ENCODE results near the gene HTR4.

The HTR4 gene

DNA sequence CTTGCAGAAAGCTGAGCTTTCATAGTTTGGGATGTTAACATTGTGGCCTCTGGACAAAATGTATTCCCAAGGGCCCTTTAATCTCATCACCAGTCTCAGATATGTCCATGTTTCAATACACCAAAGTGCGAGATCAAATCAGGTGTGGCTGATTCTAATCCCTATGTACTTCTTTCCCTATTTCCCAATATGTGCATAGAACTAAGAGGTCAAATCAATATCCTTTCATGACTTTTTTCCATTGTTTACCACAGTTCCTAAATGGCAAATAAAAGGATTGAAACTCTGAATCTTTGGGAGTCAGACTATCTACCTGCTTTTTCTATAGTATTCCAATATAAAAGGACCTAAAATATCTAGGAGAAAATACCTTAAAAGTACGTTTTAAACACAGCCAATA, 165.6 kb downstream of the HTR4 start:
- Histone ChIP-seq H3K4me3 (ENCODE audit: low read length in 2 of 2) (no peak overlapping the region), H3K27me3 (ENCODE audit: control insufficient read depth in 2 of 2, insufficient read depth in 2 of 2, low read length in 2 of 2) (peaks cover 0 to 2% of the 10 kb centered on the region in 2 donors), H3K9me3 (ENCODE audit: control insufficient read depth in 2 of 2, low read length in 2 of 2) (no peaks in the 10 kb centered on the region), H3K9ac (ENCODE audit: low read depth in 1 of 2, low read length in 2 of 2) (no peak overlapping the region), H3K4me1 (ENCODE audit: control insufficient read depth in 2 of 2, insufficient read depth in 2 of 2, low read length in 2 of 2) (no peaks in the 10 kb centered on the region), H3K27ac (ENCODE audit: low read depth in 2 of 2, low read length in 2 of 2) (no peak overlapping the region), H3K36me3 (ENCODE audit: control insufficient read depth in 2 of 2, insufficient read depth in 2 of 2, low read length in 2 of 2) (no peaks in the 10 kb centered on the region)

DNA sequence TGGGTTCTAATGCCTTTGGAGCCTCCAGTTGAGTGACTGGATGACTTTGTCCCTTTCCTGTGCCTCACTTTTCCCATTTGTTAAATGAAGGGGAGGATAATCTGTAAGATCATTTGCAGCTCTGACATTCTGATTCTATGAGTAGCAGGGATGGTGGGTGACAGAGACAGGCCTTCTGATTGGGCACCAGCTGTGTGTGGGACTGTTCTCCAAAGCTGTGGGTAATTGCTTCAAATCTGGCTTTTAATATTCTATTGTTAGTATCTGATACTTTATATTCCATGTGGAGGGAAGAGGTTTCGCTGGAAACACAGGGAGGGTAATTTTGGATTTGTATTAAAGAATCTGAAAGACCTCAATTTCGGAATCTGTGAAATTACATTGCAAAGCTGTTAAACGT, 167.9 kb downstream of the HTR4 start:
- Histone ChIP-seq H3K4me1 (ENCODE audit: control insufficient read depth in 2 of 2, insufficient read depth in 2 of 2, low read length in 2 of 2) (no peaks in the 10 kb centered on the region), H3K9ac (ENCODE audit: low read depth in 1 of 2, low read length in 2 of 2) (no peak overlapping the region), H3K36me3 (ENCODE audit: control insufficient read depth in 2 of 2, insufficient read depth in 2 of 2, low read length in 2 of 2) (no peaks in the 10 kb centered on the region), H3K27ac (ENCODE audit: low read depth in 2 of 2, low read length in 2 of 2) (no peak overlapping the region), H3K27me3 (ENCODE audit: control insufficient read depth in 2 of 2, insufficient read depth in 2 of 2, low read length in 2 of 2) (peaks cover 0 to 2% of the 10 kb centered on the region in 2 donors), H3K4me3 (ENCODE audit: low read length in 2 of 2) (no peak overlapping the region), H3K9me3 (ENCODE audit: control insufficient read depth in 2 of 2, low read length in 2 of 2) (no peaks in the 10 kb centered on the region)

GRCh38 chr5:148484651-148485050, 169.7 kb downstream of the HTR4 start:
- peaks cover 0 to 2% of the 10 kb centered on the region in 2 donors for H3K27me3 ChIP-seq (ENCODE audit: control insufficient read depth in 2 of 2, insufficient read depth in 2 of 2, low read length in 2 of 2)
- no peaks in the 10 kb centered on the region for H3K4me1 ChIP-seq (ENCODE audit: control insufficient read depth in 2 of 2, insufficient read depth in 2 of 2, low read length in 2 of 2)
- H3K4me3 ChIP-seq (ENCODE audit: low read length in 2 of 2), result no peak overlapping the region
- no peaks in the 10 kb centered on the region for H3K36me3 ChIP-seq (ENCODE audit: control insufficient read depth in 2 of 2, insufficient read depth in 2 of 2, low read length in 2 of 2)
- H3K9ac ChIP-seq (ENCODE audit: low read depth in 1 of 2, low read length in 2 of 2), result no peak overlapping the region
- H3K9me3 ChIP-seq (ENCODE audit: control insufficient read depth in 2 of 2, low read length in 2 of 2), result no peaks in the 10 kb centered on the region
- H3K27ac ChIP-seq (ENCODE audit: low read depth in 2 of 2, low read length in 2 of 2), result no peak overlapping the region

DNA sequence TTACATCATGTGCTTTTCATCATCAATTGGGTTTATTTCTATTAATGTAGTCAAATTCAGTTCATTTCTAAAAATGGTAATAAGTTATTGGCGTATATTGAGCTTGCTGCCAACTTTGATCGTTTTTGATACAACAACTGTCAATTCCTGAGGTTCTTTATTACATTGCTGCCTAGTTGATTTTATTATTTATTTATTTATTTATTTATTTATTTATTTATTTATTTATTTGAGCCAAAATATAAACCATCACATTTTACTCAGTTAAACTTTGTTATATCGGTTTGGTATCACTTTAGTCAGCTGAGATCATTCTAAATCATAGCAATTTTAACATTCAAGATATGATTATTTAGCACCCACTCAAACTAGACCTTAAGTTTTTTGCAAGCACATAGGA, 170.6 kb downstream of the HTR4 start:
- H3K27ac ChIP-seq (ENCODE audit: low read depth in 2 of 2, low read length in 2 of 2), result no peak overlapping the region
- no peaks in the 10 kb centered on the region for H3K36me3 ChIP-seq (ENCODE audit: control insufficient read depth in 2 of 2, insufficient read depth in 2 of 2, low read length in 2 of 2)
- H3K9me3 ChIP-seq (ENCODE audit: control insufficient read depth in 2 of 2, low read length in 2 of 2), result no peaks in the 10 kb centered on the region
- H3K4me1 ChIP-seq (ENCODE audit: control insufficient read depth in 2 of 2, insufficient read depth in 2 of 2, low read length in 2 of 2), result no peaks in the 10 kb centered on the region
- no peaks in the 10 kb centered on the region for H3K27me3 ChIP-seq (ENCODE audit: control insufficient read depth in 2 of 2, insufficient read depth in 2 of 2, low read length in 2 of 2)
- H3K4me3 ChIP-seq (ENCODE audit: low read length in 2 of 2), result no peak overlapping the region
- H3K9ac ChIP-seq (ENCODE audit: low read depth in 1 of 2, low read length in 2 of 2), result no peak overlapping the region

GRCh38 chr5:148482697-148483462, 171.4 kb downstream of the HTR4 start:
- H3K27me3 ChIP-seq (ENCODE audit: control insufficient read depth in 2 of 2, insufficient read depth in 2 of 2, low read length in 2 of 2), result no peaks in the 10 kb centered on the region
- no peak overlapping the region for H3K27ac ChIP-seq (ENCODE audit: low read depth in 2 of 2, low read length in 2 of 2)
- H3K4me1 ChIP-seq (ENCODE audit: control insufficient read depth in 2 of 2, insufficient read depth in 2 of 2, low read length in 2 of 2), result no peaks in the 10 kb centered on the region
- no peaks in the 10 kb centered on the region for H3K9me3 ChIP-seq (ENCODE audit: control insufficient read depth in 2 of 2, low read length in 2 of 2)
- no peaks in the 10 kb centered on the region for H3K36me3 ChIP-seq (ENCODE audit: control insufficient read depth in 2 of 2, insufficient read depth in 2 of 2, low read length in 2 of 2)
- H3K9ac ChIP-seq (ENCODE audit: low read depth in 1 of 2, low read length in 2 of 2), result no peak overlapping the region
- no peak overlapping the region for H3K4me3 ChIP-seq (ENCODE audit: low read length in 2 of 2)

- Histone ChIP-seq H3K4me1 (ENCODE audit: control insufficient read depth in 2 of 2, insufficient read depth in 2 of 2, low read length in 2 of 2) (no peaks in the 10 kb centered on the region), H3K27me3 (ENCODE audit: control insufficient read depth in 2 of 2, insufficient read depth in 2 of 2, low read length in 2 of 2) (no peaks in the 10 kb centered on the region), H3K9ac (ENCODE audit: low read depth in 1 of 2, low read length in 2 of 2) (no peak overlapping the region), H3K36me3 (ENCODE audit: control insufficient read depth in 2 of 2, insufficient read depth in 2 of 2, low read length in 2 of 2) (no peaks in the 10 kb centered on the region), H3K27ac (ENCODE audit: low read depth in 2 of 2, low read length in 2 of 2) (no peak overlapping the region), H3K4me3 (ENCODE audit: low read length in 2 of 2) (no peak overlapping the region), H3K9me3 (ENCODE audit: control insufficient read depth in 2 of 2, low read length in 2 of 2) (no peaks in the 10 kb centered on the region)
Observed at GRCh38 chr5:148482196-148482595, 172.1 kb downstream of the HTR4 start.

DNA sequence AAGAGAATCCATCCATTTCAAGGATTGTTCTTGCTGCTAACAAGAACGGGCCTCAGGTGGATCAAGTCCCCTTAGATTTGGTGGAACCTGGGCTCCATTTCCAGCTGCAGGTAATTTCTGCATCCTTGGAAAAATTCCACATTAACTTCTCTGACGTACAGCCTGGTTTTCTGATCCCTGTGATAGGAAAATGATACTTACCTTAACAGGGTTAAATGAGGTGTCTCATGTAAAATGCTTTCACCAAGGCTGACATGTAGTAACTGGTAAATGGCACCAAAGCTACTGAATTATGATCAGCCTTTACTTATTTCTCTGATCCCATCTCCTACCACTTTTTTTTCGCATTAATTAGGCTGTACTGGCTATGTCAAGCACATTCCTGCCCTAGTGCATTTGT, 176.9 kb downstream of the HTR4 start:
- Histone ChIP-seq H3K9ac (ENCODE audit: low read depth in 1 of 2, low read length in 2 of 2) (no peak overlapping the region), H3K27me3 (ENCODE audit: control insufficient read depth in 2 of 2, insufficient read depth in 2 of 2, low read length in 2 of 2) (no peaks in the 10 kb centered on the region), H3K4me3 (ENCODE audit: low read length in 2 of 2) (no peak overlapping the region), H3K9me3 (ENCODE audit: control insufficient read depth in 2 of 2, low read length in 2 of 2) (no peaks in the 10 kb centered on the region), H3K36me3 (ENCODE audit: control insufficient read depth in 2 of 2, insufficient read depth in 2 of 2, low read length in 2 of 2) (no peaks in the 10 kb centered on the region), H3K4me1 (ENCODE audit: control insufficient read depth in 2 of 2, insufficient read depth in 2 of 2, low read length in 2 of 2) (no peaks in the 10 kb centered on the region), H3K27ac (ENCODE audit: low read depth in 2 of 2, low read length in 2 of 2) (no peak overlapping the region)

GRCh38 chr5:148476302-148476701, 178.0 kb downstream of the HTR4 start:
- Histone ChIP-seq H3K27ac (ENCODE audit: low read depth in 2 of 2, low read length in 2 of 2) (no peak overlapping the region), H3K4me3 (ENCODE audit: low read length in 2 of 2) (no peak overlapping the region), H3K9ac (ENCODE audit: low read depth in 1 of 2, low read length in 2 of 2) (no peak overlapping the region), H3K9me3 (ENCODE audit: control insufficient read depth in 2 of 2, low read length in 2 of 2) (no peaks in the 10 kb centered on the region), H3K36me3 (ENCODE audit: control insufficient read depth in 2 of 2, insufficient read depth in 2 of 2, low read length in 2 of 2) (no peaks in the 10 kb centered on the region), H3K4me1 (ENCODE audit: control insufficient read depth in 2 of 2, insufficient read depth in 2 of 2, low read length in 2 of 2) (no peaks in the 10 kb centered on the region), H3K27me3 (ENCODE audit: control insufficient read depth in 2 of 2, insufficient read depth in 2 of 2, low read length in 2 of 2) (no peaks in the 10 kb centered on the region)

- H3K9me3 ChIP-seq (ENCODE audit: control insufficient read depth in 2 of 2, low read length in 2 of 2), result no peaks in the 10 kb centered on the region
- peaks cover 0 to 2% of the 10 kb centered on the region in 2 donors for H3K4me1 ChIP-seq (ENCODE audit: control insufficient read depth in 2 of 2, insufficient read depth in 2 of 2, low read length in 2 of 2)
- H3K4me3 ChIP-seq (ENCODE audit: low read length in 2 of 2), result no peak overlapping the region
- no peak overlapping the region for H3K9ac ChIP-seq (ENCODE audit: low read depth in 1 of 2, low read length in 2 of 2)
- no peaks in the 10 kb centered on the region for H3K36me3 ChIP-seq (ENCODE audit: control insufficient read depth in 2 of 2, insufficient read depth in 2 of 2, low read length in 2 of 2)
- H3K27ac ChIP-seq (ENCODE audit: low read depth in 2 of 2, low read length in 2 of 2), result no peak overlapping the region
- H3K27me3 ChIP-seq (ENCODE audit: control insufficient read depth in 2 of 2, insufficient read depth in 2 of 2, low read length in 2 of 2), result no peaks in the 10 kb centered on the region
Observed at GRCh38 chr5:148474025-148474511, 180.3 kb downstream of the HTR4 start.

DNA sequence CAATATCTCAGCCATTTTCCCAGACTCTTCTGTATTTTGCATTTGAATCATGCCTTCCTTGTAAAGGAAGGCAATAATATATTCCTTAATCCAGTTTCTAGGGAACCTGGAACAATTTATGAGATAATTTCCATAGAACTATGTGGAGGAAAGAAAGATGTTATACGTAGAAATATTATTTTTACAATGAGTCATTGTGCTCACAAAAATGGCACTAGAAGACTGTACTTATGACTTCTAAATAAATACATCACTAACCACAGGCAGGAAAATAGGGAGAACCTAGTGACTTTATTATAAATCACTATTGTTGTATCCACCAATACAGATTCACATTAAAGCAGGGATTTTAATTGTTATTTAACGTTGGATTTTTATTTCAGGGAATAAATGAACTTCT, 182.9 kb downstream of the HTR4 start:
- Histone ChIP-seq H3K4me3 (ENCODE audit: low read length in 2 of 2) (no peak overlapping the region), H3K36me3 (ENCODE audit: control insufficient read depth in 2 of 2, insufficient read depth in 2 of 2, low read length in 2 of 2) (no peaks in the 10 kb centered on the region), H3K9me3 (ENCODE audit: control insufficient read depth in 2 of 2, low read length in 2 of 2) (no peaks in the 10 kb centered on the region), H3K9ac (ENCODE audit: low read depth in 1 of 2, low read length in 2 of 2) (no peak overlapping the region), H3K27me3 (ENCODE audit: control insufficient read depth in 2 of 2, insufficient read depth in 2 of 2, low read length in 2 of 2) (no peaks in the 10 kb centered on the region), H3K4me1 (ENCODE audit: control insufficient read depth in 2 of 2, insufficient read depth in 2 of 2, low read length in 2 of 2) (peaks cover 0 to 2% of the 10 kb centered on the region in 2 donors), H3K27ac (ENCODE audit: low read depth in 2 of 2, low read length in 2 of 2) (no peak overlapping the region)

Data from mucosa of rectum (tissue), 2 donors.